Progenitor cell of endocrine pancreas (in vitro differentiated cells): ENCODE measurements around the gene SHCBP1. TPM values are rescaled to one million over a fixed set of nuclear protein-coding genes. Genes with fewer than 3 reads are reported as not detected.

Experiments
- DNase-seq: peaks from one replicate; pipeline ENCODE4 v3.0.0; 2021; ENCODE audit warnings: low spot score; ENCODE audit not compliant: unreplicated experiment
- H3K27ac Mint-ChIP-seq: 2 replicates; pipeline ENCODE4 v1.8.0; 2021; ENCODE audit warnings: mild to moderate bottlenecking, moderate library complexity, mixed read lengths
- H3K27me3 Mint-ChIP-seq: 2 replicates; pipeline ENCODE4 v1.8.0; 2021; ENCODE audit warnings: mixed read lengths
- H3K36me3 Mint-ChIP-seq: 2 replicates; pipeline ENCODE4 v1.8.0; 2022; ENCODE audit warnings: mixed read lengths; ENCODE audit not compliant: insufficient read depth
- H3K4me1 Mint-ChIP-seq: 2 replicates; pipeline ENCODE4 v1.8.0; 2021; ENCODE audit warnings: low read depth, mixed read lengths
- H3K4me3 Mint-ChIP-seq: 2 replicates; pipeline ENCODE4 v1.8.0; 2021; ENCODE audit warnings: low read depth, mild to moderate bottlenecking, moderate library complexity, mixed read lengths
- H3K9me3 Mint-ChIP-seq: 2 replicates; pipeline ENCODE4 v1.8.0; 2021; ENCODE audit warnings: low read depth, mixed read lengths
- CTCF ChIP-seq: fragments of 200-600 bp; sonication (generic); IDR thresholded peaks from one replicate; pipeline ENCODE4 v1.5.0; 2021; ENCODE audit warnings: antibody characterized with exemption, mild to moderate bottlenecking; ENCODE audit not compliant: unreplicated experiment
- total RNA-seq: library from RNA; stranded (reverse); gene quantifications from 2 replicates; pipeline ENCODE4 v1.2.1, GENCODE V29; 2021

SHCBP1 gene
- total RNA-seq, 1 donor from 2014 or later: 8.3 TPM

DNA sequence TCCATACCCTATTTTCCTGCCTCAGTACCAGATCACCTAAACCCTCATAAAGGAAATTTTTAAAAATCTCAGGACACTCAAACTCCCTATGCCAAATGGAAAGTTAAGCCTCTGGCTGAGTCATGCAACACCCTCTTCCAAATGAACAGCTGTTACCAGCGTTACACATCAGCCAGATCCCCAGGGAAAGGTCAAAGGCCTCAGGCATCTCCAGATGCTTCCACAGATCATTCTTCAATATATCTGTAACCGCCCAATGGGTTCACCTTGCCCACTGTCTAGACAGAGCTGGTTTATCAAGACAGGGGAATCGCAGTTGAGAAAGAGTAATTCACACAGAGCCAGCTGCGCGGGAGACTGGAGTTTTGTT, 29.1 kb upstream of the SHCBP1 start:
- Mint-ChIP-seq H3K4me3 (no peak overlapping the region), H3K4me1 (peaks cover 5% of the 10 kb centered on the region), H3K9me3 (peaks cover 8% of the 10 kb centered on the region), H3K27ac (no peak overlapping the region), H3K36me3 (peaks cover 3% of the 10 kb centered on the region), H3K27me3 (no peaks in the 10 kb centered on the region)
- no peak for DNase-seq
- no peak for TF ChIP-seq CTCF

GRCh38 chr16:46649588-46650253, 28.5 kb upstream of the SHCBP1 start:
- TF ChIP-seq CTCF: no peak
- Mint-ChIP-seq H3K4me3 (no peak overlapping the region), H3K4me1 (peaks cover 5% of the 10 kb centered on the region), H3K27me3 (no peaks in the 10 kb centered on the region), H3K36me3 (peaks cover 2% of the 10 kb centered on the region), H3K9me3 (peaks cover 12% of the 10 kb centered on the region), H3K27ac (no peak overlapping the region)
- DNase-seq: no peak

GRCh38 chr16:46648656-46649055, 27.5 kb upstream of the SHCBP1 start:
- H3K27ac Mint-ChIP-seq: no peak overlapping the region
- DNase-seq: no peak
- no peak overlapping the region for H3K4me3 Mint-ChIP-seq
- H3K4me1 Mint-ChIP-seq: peaks cover 5% of the 10 kb centered on the region
- H3K27me3 Mint-ChIP-seq: no peaks in the 10 kb centered on the region
- H3K36me3 Mint-ChIP-seq: peaks cover 2% of the 10 kb centered on the region
- TF ChIP-seq CTCF: no peak
- H3K9me3 Mint-ChIP-seq: peaks cover 18% of the 10 kb centered on the region

DNA sequence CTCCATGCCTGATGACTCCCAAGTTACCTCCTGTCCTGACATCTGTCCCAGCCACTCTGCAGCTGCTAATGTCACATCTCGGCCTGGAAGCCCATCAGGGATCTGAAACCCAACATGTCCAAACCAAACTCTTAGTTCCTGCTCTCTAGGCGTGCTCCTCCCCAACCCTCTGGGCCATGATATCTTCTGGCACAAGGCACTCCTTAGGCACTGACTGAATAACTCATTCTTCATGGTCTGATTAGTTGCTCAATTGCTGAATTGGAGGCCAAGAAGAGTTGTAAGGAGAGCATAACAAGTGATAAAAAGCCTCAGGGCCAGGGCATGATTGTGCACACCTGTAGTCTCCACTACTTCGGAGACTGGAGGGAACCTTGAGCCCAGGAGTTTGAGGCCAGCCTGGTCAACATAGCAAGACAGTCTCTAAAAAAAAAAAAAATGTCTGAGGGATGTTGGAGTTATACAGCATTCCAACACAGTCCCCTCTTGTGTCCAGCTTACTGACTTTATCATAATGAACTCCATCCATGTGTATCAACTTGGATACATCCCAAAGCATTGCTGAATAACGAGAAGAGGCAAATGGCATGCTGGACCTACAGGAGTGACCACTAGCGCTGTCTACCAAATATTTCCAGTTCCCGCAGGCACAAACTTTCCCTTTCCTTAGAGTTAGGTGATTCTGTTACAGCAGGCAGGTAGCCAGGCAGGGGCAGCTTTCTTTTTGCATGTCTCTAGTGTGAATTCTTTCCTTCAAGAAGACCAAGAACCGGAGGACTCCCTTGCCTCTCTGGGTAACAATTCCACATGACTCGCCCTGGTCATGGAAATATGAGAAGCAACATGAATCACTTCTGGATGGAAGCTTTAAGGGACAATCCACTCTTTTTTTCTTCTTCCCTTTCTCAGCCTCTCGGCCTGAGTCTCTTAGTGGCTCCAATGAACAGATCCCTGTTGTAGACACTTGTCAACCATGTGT, 18.1 kb upstream of the SHCBP1 start:
- no peak for TF ChIP-seq CTCF
- Mint-ChIP-seq H3K36me3 (no peaks in the 10 kb centered on the region), H3K9me3 (peaks cover 11% of the 10 kb centered on the region), H3K27me3 (peaks cover 12% of the 10 kb centered on the region), H3K4me1 (no peaks in the 10 kb centered on the region), H3K4me3 (no peak overlapping the region), H3K27ac (no peak overlapping the region)
- DNase-seq: no peak
